Measurements from ENCODE around the gene ALX4.

GRCh38 chr11:44351898-44352498 lies 42.1 kb upstream of the ALX4 start:
- TF ChIP-seq, protein P1, sequence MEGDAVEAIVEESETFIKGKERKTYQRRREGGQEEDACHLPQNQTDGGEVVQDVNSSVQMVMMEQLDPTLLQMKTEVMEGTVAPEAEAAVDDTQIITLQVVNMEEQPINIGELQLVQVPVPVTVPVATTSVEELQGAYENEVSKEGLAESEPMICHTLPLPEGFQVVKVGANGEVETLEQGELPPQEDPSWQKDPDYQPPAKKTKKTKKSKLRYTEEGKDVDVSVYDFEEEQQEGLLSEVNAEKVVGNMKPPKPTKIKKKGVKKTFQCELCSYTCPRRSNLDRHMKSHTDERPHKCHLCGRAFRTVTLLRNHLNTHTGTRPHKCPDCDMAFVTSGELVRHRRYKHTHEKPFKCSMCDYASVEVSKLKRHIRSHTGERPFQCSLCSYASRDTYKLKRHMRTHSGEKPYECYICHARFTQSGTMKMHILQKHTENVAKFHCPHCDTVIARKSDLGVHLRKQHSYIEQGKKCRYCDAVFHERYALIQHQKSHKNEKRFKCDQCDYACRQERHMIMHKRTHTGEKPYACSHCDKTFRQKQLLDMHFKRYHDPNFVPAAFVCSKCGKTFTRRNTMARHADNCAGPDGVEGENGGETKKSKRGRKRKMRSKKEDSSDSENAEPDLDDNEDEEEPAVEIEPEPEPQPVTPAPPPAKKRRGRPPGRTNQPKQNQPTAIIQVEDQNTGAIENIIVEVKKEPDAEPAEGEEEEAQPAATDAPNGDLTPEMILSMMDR (IDR thresholded peaks at IDR 0.05), result peak in 1 of 4 donors; percentile 10
- TF ChIP-seq POLR2A (IDR thresholded peaks at IDR 0.05), result no peak
